ENCODE data around the gene ZDHHC14. TPM values are rescaled to one million over a fixed set of nuclear protein-coding genes. Genes with fewer than 3 reads are reported as not detected.

The ZDHHC14 gene
- total and polyA plus RNA-seq, 2 of the 8 experiments (the other 6 are each of a cell fraction or from before 2014, with no cell fraction given), result 2.9 to 5.3 TPM

DNA sequence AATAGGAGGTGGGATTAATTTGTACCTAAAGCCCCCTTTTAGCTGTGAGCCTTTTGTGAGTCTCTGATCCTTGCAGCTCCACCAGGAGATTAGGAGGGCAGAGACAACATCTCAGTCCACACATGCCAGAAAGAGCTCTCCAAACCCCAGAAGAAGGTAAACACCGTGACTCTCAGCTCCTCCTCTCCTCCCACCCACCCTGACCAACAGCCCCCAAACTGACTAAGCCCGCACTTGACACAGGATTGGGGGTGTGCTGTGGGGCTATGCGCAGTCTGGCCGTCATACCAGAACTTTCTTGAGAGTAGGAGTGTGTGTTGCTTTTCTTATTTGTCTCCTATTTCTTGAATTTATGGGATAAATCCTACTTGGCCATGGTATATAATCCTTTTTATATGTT lies 277.3 kb downstream of the ZDHHC14 start:
- H3K4ac ChIP-seq (replicated peaks; ENCODE audit: insufficient read length, low read depth, low read length), result no peak overlapping the region
- no peaks in the 10 kb centered on the region for H3K79me1 ChIP-seq (ENCODE audit: low read depth, low read length)
- H3K23me2 ChIP-seq (ENCODE audit: low read depth, low read length), result no peaks in the 10 kb centered on the region
- H3K27me3 ChIP-seq (replicated peaks in 1 of 4; ENCODE audit: control insufficient read depth in 3 of 4, extremely low read depth in 1 of 4, insufficient read depth in 3 of 4, low read length in 3 of 4), result no peaks in the 10 kb centered on the region
- no peaks in the 10 kb centered on the region for H3K9me3 ChIP-seq (ENCODE audit: insufficient read depth in 2 of 2, low read depth in 1 of 2, low read length in 1 of 2)
- no peak overlapping the region for H3K23ac ChIP-seq (ENCODE audit: insufficient read length)
- no peaks in the 10 kb centered on the region for H4K20me1 ChIP-seq (replicated peaks in 1 of 2; ENCODE audit: control insufficient read depth in 1 of 2, insufficient read depth in 2 of 2, low read length in 2 of 2)
- no peak overlapping the region for H4K8ac ChIP-seq (ENCODE audit: extremely low read depth, insufficient read depth, low read length)
- no peak overlapping the region for H3K14ac ChIP-seq (ENCODE audit: insufficient read length)
- no peak overlapping the region for H2BK15ac ChIP-seq (ENCODE audit: low read length)
- no peak overlapping the region for H4K91ac ChIP-seq (replicated peaks; ENCODE audit: insufficient read length, low read length)
- no peak overlapping the region for H2BK120ac ChIP-seq (replicated peaks; ENCODE audit: low read depth, low read length)
- peaks cover 0 to 3% (median 0%) of the 10 kb centered on the region in 4 experiments; a peak in 2 of 7 replicates for H3K4me1 ChIP-seq (replicated peaks in 1 of 4; ENCODE audit: control insufficient read depth in 3 of 4, insufficient read depth in 4 of 4, low read length in 3 of 4)
- no peak overlapping the region for H2AFZ ChIP-seq (ENCODE audit: low read length)
- ChIA-PET CTCF (ENCODE audit: partially characterized antibody) (interaction anchor here (0.7 to 2.9 kb wide), 3 partner anchors 9 to 216 kb away, joined by 3 to 25 read pairs (median 10); no protein-coding TSS in a partner anchor), POLR2A (ENCODE audit: partially characterized antibody) (no interaction called here)
- WGBS, 2 experiments (ENCODE audit: extremely low coverage in 1 of 2, insufficient coverage in 1 of 2, insufficient read length in 1 of 2, insufficient replicate concordance in 2 of 2, low coverage in 1 of 2, low lambda C conversion rate in 2 of 2, missing lambda C conversion rate in 1 of 2), result 88% methylated on average over 4 of the region's 4 CpGs; no CpG with 5 or more reads in 1 of the 2 experiments
- H3K27ac ChIP-seq (ENCODE audit: low read depth, low read length), result no peak overlapping the region
- H3K18ac ChIP-seq (ENCODE audit: extremely low read depth, low read length), result no peak overlapping the region
- no peaks in the 10 kb centered on the region for H3K36me3 ChIP-seq (ENCODE audit: control insufficient read depth in 2 of 4, insufficient read depth in 4 of 4, low read length in 3 of 4)
- H4K5ac ChIP-seq (ENCODE audit: insufficient read length, low read depth, low read length), result no peak overlapping the region
- no peak overlapping the region for H3K56ac ChIP-seq (replicated peaks; ENCODE audit: insufficient read length, low read depth, low read length)
- H3K9ac ChIP-seq (replicated peaks in 1 of 4; ENCODE audit: extremely low read depth in 1 of 4, low read depth in 3 of 4, low read length in 3 of 4), result no peak overlapping the region
- no peak overlapping the region for H2BK20ac ChIP-seq (ENCODE audit: low read length)
- no peak overlapping the region for H3K4me2 ChIP-seq (ENCODE audit: insufficient read depth in 1 of 2, low read depth in 2 of 2, low read length in 2 of 2)
- no peak overlapping the region for H2BK5ac ChIP-seq (ENCODE audit: low read depth, low read length)
- no peak for TF ChIP-seq CBX8 (IDR thresholded peaks at IDR 0.05; ENCODE audit: borderline replicate concordance, low read depth, low read length)
- no peak for TF ChIP-seq HDAC6 (IDR thresholded peaks at IDR 0.05; ENCODE audit: low read depth, low read length)
- no peak for TF ChIP-seq KDM1A (IDR thresholded peaks at IDR 0.05; ENCODE audit: borderline replicate concordance, low read length)
- no peak overlapping the region for H3K4me3 ChIP-seq (ENCODE audit: extremely low read depth in 1 of 4, insufficient read depth in 2 of 4, low read depth in 3 of 4, low read length in 4 of 4)
- no peak overlapping the region for H2BK12ac ChIP-seq (ENCODE audit: low read depth, low read length)
- H3K79me2 ChIP-seq (ENCODE audit: control insufficient read depth in 1 of 2, insufficient read depth in 2 of 2, low read length in 2 of 2), result no peaks in the 10 kb centered on the region
- H2AK5ac ChIP-seq (ENCODE audit: low read depth, low read length), result no peak overlapping the region
- DNase-seq (ENCODE audit: low read depth in 1 of 2, low spot score in 2 of 2), result no peak
- no peak for FAIRE-seq
